ENCODE measurements around the gene WWC2. TPM values are rescaled to one million over a fixed set of nuclear protein-coding genes. Genes with fewer than 3 reads are reported as not detected.

WWC2 gene
- total RNA-seq, 1 donor from 2014 or later, result 39.6 TPM

- H3K4me2 ChIP-seq, result no peak overlapping the region
- no peak overlapping the region for H3K4me3 ChIP-seq
- peaks cover 2% of the 10 kb centered on the region for H3K36me3 Mint-ChIP-seq
- H3K79me2 ChIP-seq (ENCODE audit: low read depth), result no peaks in the 10 kb centered on the region
- H3K9me3 ChIP-seq (ENCODE audit: low read depth), result no peaks in the 10 kb centered on the region
- no peaks in the 10 kb centered on the region for H3F3A ChIP-seq (ENCODE audit: low read depth)
- no peaks in the 10 kb centered on the region for H3K36me3 ChIP-seq
- H3K4me1 Mint-ChIP-seq, result no peaks in the 10 kb centered on the region
- no peaks in the 10 kb centered on the region for H3K4me1 ChIP-seq
- peaks cover 14% of the 10 kb centered on the region for H3K9me3 Mint-ChIP-seq
- DNase-seq (ENCODE audit: low spot score), result no peak
- H2AFZ ChIP-seq (replicated peaks), result no peak overlapping the region
- no peak overlapping the region for H3K9ac ChIP-seq
- no peak overlapping the region for H3K27ac Mint-ChIP-seq
- H3K27me3 ChIP-seq, result no peaks in the 10 kb centered on the region
- TF ChIP-seq EZH2 (IDR thresholded peaks at IDR 0.05), result no peak
- TF ChIP-seq EZH2phosphoT487 (IDR thresholded peaks at IDR 0.05), result no peak
- H4K20me1 ChIP-seq (ENCODE audit: low read depth), result no peaks in the 10 kb centered on the region
- H3K27ac ChIP-seq, result no peak overlapping the region
- no peak overlapping the region for H3K4me3 Mint-ChIP-seq
- H3K27me3 Mint-ChIP-seq (ENCODE audit: insufficient read depth, low read depth), result peaks cover 8% of the 10 kb centered on the region
Observed at GRCh38 chr4:183335369-183335940, 236.4 kb downstream of the WWC2 start.

- no peak for DNase-seq (ENCODE audit: low spot score)
- H3K9me3 ChIP-seq (ENCODE audit: low read depth), result no peaks in the 10 kb centered on the region
- no peaks in the 10 kb centered on the region for H3K4me1 ChIP-seq
- no peak overlapping the region for H3K4me3 ChIP-seq
- no peaks in the 10 kb centered on the region for H4K20me1 ChIP-seq (ENCODE audit: low read depth)
- H2AFZ ChIP-seq (replicated peaks), result no peak overlapping the region
- H3K79me2 ChIP-seq (ENCODE audit: low read depth), result no peaks in the 10 kb centered on the region
- Mint-ChIP-seq H3K27ac (no peak overlapping the region), H3K4me3 (no peak overlapping the region), H3K36me3 (peaks cover 2% of the 10 kb centered on the region), H3K27me3 (ENCODE audit: insufficient read depth, low read depth) (peaks cover 6% of the 10 kb centered on the region), H3K9me3 (peaks cover 14% of the 10 kb centered on the region), H3K4me1 (no peaks in the 10 kb centered on the region)
- H3K4me2 ChIP-seq, result no peak overlapping the region
- no peak for TF ChIP-seq EZH2phosphoT487 (IDR thresholded peaks at IDR 0.05)
- no peak overlapping the region for H3K27ac ChIP-seq
- H3K9ac ChIP-seq, result no peak overlapping the region
- no peaks in the 10 kb centered on the region for H3K36me3 ChIP-seq
- no peaks in the 10 kb centered on the region for H3F3A ChIP-seq (ENCODE audit: low read depth)
- no peaks in the 10 kb centered on the region for H3K27me3 ChIP-seq
Observed at GRCh38 chr4:183337349-183337748, 238.3 kb downstream of the WWC2 start.

DNA sequence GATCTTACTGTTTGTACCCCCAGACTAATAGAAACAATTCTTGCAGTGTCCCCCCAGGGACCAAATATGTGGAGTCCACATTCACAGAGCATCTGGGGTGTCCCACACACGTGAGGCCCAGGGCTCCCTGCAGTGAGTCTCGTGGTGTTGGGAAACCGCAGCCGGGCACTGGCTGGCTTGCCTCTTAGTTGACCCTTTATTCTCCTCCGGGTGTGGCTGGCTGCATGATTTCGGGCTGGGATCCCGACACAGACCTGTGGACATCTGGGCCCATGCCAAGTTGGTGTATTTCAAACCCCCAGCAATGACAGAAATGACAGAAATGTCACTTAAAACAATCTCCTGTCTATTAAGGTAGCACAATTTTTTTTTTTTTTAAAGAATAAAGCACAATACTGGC lies 238.8 kb downstream of the WWC2 start:
- Histone ChIP-seq H3F3A (ENCODE audit: low read depth) (no peaks in the 10 kb centered on the region), H3K36me3 (no peaks in the 10 kb centered on the region), H3K79me2 (ENCODE audit: low read depth) (no peaks in the 10 kb centered on the region), H3K4me1 (no peaks in the 10 kb centered on the region), H3K27me3 (no peaks in the 10 kb centered on the region), H3K4me2 (no peak overlapping the region), H2AFZ (replicated peaks) (no peak overlapping the region), H3K27ac (no peak overlapping the region), H4K20me1 (ENCODE audit: low read depth) (no peaks in the 10 kb centered on the region), H3K9ac (no peak overlapping the region), H3K9me3 (ENCODE audit: low read depth) (no peaks in the 10 kb centered on the region), H3K4me3 (no peak overlapping the region)
- Mint-ChIP-seq H3K4me1 (no peaks in the 10 kb centered on the region), H3K27me3 (ENCODE audit: insufficient read depth, low read depth) (peaks cover 6% of the 10 kb centered on the region), H3K36me3 (peaks cover 2% of the 10 kb centered on the region), H3K27ac (no peak overlapping the region), H3K4me3 (no peak overlapping the region), H3K9me3 (peaks cover 14% of the 10 kb centered on the region)
- DNase-seq (ENCODE audit: low spot score), result no peak
- TF ChIP-seq EZH2 (IDR thresholded peaks at IDR 0.05), result no peak
- TF ChIP-seq, protein P1, sequence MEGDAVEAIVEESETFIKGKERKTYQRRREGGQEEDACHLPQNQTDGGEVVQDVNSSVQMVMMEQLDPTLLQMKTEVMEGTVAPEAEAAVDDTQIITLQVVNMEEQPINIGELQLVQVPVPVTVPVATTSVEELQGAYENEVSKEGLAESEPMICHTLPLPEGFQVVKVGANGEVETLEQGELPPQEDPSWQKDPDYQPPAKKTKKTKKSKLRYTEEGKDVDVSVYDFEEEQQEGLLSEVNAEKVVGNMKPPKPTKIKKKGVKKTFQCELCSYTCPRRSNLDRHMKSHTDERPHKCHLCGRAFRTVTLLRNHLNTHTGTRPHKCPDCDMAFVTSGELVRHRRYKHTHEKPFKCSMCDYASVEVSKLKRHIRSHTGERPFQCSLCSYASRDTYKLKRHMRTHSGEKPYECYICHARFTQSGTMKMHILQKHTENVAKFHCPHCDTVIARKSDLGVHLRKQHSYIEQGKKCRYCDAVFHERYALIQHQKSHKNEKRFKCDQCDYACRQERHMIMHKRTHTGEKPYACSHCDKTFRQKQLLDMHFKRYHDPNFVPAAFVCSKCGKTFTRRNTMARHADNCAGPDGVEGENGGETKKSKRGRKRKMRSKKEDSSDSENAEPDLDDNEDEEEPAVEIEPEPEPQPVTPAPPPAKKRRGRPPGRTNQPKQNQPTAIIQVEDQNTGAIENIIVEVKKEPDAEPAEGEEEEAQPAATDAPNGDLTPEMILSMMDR (IDR thresholded peaks at IDR 0.05), result no peak
- TF ChIP-seq EZH2phosphoT487 (IDR thresholded peaks at IDR 0.05), result no peak

- Histone ChIP-seq H3K27me3 (no peaks in the 10 kb centered on the region), H3K9me3 (ENCODE audit: low read depth) (no peaks in the 10 kb centered on the region), H3K36me3 (no peaks in the 10 kb centered on the region), H3K27ac (no peak overlapping the region), H3K4me1 (peaks cover 8% of the 10 kb centered on the region), H3K79me2 (ENCODE audit: low read depth) (no peaks in the 10 kb centered on the region), H2AFZ (replicated peaks) (no peak overlapping the region), H3K4me2 (no peak overlapping the region), H4K20me1 (ENCODE audit: low read depth) (no peaks in the 10 kb centered on the region), H3F3A (ENCODE audit: low read depth) (no peaks in the 10 kb centered on the region), H3K4me3 (no peak overlapping the region), H3K9ac (no peak overlapping the region)
- Mint-ChIP-seq H3K4me3 (no peak overlapping the region), H3K27ac (no peak overlapping the region), H3K36me3 (no peaks in the 10 kb centered on the region), H3K4me1 (peaks cover 9% of the 10 kb centered on the region), H3K27me3 (ENCODE audit: insufficient read depth, low read depth) (peaks cover 8% of the 10 kb centered on the region), H3K9me3 (peaks cover 7% of the 10 kb centered on the region)
- no peak for TF ChIP-seq EZH2phosphoT487 (IDR thresholded peaks at IDR 0.05)
- TF ChIP-seq EZH2 (IDR thresholded peaks at IDR 0.05), result no peak
- TF ChIP-seq, protein P1 (IDR thresholded peaks at IDR 0.05), result no peak
- DNase-seq (ENCODE audit: low spot score), result peak; percentile 30
Observed at GRCh38 chr4:183342541-183343533, 243.8 kb downstream of the WWC2 start.
